Activated T-helper 1 cell treated with Interleukin-2 at 50 U/mL for 16 hours (primary cell): ENCODE results near the gene EMC10.
"Not testable (repeated sequence)": the region's sequence is repeated elsewhere in the genome, so short reads cannot be mapped to it uniquely, and the experiment has no call there.

Experiments
- DNase-seq: peaks from one replicate; pipeline ENCODE4 v3.0.0-alpha.2; 2020; ENCODE audit warnings: low read depth

The EMC10 gene

GRCh38 chr19:50451223-50451534, 25.1 kb upstream of the EMC10 start:
- no peak for DNase-seq

- DNase-seq = no peak
Measured at GRCh38 chr19:50453243-50453642, 23.1 kb upstream of the EMC10 start.

GRCh38 chr19:50455992-50456391, 20.3 kb upstream of the EMC10 start:
- DNase-seq = no peak

- DNase-seq = no peak
Measured at GRCh38 chr19:50457300-50457699, 19.0 kb upstream of the EMC10 start.

GRCh38 chr19:50458396-50459066, 17.8 kb upstream of the EMC10 start:
- DNase-seq = no peak

GRCh38 chr19:50459067-50459456, 17.2 kb upstream of the EMC10 start:
- DNase-seq = no peak

GRCh38 chr19:50459638-50460037, 16.7 kb upstream of the EMC10 start:
- DNase-seq = no peak

GRCh38 chr19:50460161-50460765, 16.0 kb upstream of the EMC10 start:
- no peak for DNase-seq

- no peak for DNase-seq
Measured at GRCh38 chr19:50461066-50461875, 15.0 kb upstream of the EMC10 start.

GRCh38 chr19:50462970-50463369, 13.3 kb upstream of the EMC10 start:
- no peak for DNase-seq

- DNase-seq = no peak
Measured at GRCh38 chr19:50464348-50464747, 12.0 kb upstream of the EMC10 start.

GRCh38 chr19:50465000-50465399, 11.3 kb upstream of the EMC10 start:
- no peak for DNase-seq

- no peak for DNase-seq
Measured at GRCh38 chr19:50465986-50466705, 10.2 kb upstream of the EMC10 start.

- DNase-seq = no peak
Measured at GRCh38 chr19:50466706-50467039, 9.6 kb upstream of the EMC10 start.

GRCh38 chr19:50467566-50467965, 8.7 kb upstream of the EMC10 start:
- DNase-seq = no peak

- DNase-seq = no peak
Measured at GRCh38 chr19:50468818-50469217, 7.5 kb upstream of the EMC10 start.

- DNase-seq = not testable (repeated sequence)
Measured at GRCh38 chr19:50473336-50473735, 3.0 kb upstream of the EMC10 start.

- DNase-seq = no peak
Measured at GRCh38 chr19:50475101-50475568, 1.2 kb upstream of the EMC10 start.

GRCh38 chr19:50475736-50476223, 527 bp upstream of the EMC10 start:
- DNase-seq = no peak

GRCh38 chr19:50476907-50477238, 566 bp downstream of the EMC10 start:
- DNase-seq = no peak

- DNase-seq = no peak
Measured at GRCh38 chr19:50477751-50478515, 1.6 kb downstream of the EMC10 start.
